GM19455 (cell line): ENCODE results near the gene BANF2.

Experiments
- ATAC-seq: cut with Tn5 transposase; IDR thresholded peaks from one replicate; pipeline ENCODE4 v1.9.1; 2021; ENCODE audit not compliant: unreplicated experiment

BANF2 gene

DNA sequence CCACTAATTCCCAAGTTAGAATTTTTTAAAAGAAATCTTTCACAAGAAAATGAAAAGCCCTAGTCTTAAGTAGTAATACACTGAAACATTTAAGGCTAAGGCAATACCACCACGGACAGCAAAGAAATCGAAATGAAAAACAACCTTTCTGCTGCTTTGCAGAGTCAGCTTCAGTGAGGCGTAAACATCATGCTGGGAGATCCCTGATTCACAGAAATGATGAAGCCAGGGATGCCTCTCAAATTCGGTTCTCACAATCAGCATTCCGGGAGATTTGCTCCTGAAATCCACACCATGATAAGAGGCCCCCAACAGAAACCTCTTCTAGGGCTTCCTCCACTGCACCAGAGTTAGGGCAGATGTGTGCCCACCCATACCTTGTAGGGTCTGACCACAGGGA lies 36.3 kb upstream of the BANF2 start:
- no peak for ATAC-seq

DNA sequence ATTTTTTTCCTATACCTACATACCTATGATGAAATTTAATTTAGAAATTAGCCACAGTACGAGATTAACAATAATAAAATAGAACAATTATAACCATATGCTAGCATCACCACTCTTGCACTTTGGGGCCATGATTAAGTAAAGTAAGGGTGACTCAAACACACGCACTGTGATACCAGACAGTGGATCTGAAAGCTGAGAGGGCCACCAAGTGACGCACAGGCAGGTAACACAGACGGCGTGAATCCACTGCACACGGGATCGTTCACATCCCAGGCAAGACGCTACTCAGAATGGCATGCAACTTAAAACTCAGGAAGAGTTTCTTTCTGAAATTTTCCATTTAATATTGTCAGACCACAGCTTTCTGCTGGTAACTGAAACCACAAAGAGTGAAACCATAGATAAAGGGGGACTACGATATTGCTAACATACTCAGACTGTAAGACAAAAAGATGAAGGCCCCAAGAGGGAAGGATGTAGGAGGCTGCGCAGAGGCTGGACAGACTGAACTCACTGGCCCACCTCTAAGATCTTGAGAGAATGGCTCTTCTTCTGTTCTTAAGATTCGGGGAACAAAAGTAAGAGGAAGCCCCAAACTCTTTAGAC lies 35.6 kb upstream of the BANF2 start:
- ATAC-seq = no peak

DNA sequence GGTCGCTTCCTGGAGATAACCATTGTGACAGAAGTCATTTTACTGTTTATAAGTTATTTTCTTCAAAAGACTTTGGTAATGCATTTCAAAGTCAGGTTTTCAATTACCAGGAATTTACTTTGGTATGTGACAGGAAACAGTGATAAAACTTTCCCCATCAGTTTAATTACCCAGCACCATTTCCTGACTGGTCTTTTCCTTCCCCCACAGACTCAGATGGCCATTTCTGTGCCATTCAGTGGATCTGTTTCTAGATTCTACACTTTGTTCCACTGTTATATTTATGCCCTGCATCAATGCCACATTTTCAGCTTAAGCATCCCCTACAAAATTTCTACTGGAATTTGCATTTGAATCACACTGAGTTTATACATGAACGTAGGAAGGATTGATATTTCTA lies 34.0 kb upstream of the BANF2 start:
- no peak for ATAC-seq

DNA sequence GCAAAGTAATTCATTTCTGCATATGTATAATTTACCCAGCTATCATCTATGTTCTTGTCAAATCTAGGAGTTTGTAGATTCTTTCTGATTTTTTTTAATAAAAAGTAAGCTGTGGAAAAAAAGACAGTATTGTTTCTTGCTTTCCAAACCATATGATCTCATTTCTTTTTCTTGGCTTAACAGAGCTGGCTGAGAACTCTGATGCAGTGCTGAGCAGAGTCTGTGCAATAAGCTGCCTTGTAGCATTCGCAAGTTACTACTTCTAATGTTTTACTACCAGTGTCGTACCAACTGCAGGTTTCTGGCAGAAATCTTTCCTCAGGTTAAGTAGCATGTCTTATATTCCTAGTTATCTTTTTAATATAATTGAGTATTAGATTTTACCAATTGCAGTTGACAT lies 33.3 kb upstream of the BANF2 start:
- no peak for ATAC-seq

DNA sequence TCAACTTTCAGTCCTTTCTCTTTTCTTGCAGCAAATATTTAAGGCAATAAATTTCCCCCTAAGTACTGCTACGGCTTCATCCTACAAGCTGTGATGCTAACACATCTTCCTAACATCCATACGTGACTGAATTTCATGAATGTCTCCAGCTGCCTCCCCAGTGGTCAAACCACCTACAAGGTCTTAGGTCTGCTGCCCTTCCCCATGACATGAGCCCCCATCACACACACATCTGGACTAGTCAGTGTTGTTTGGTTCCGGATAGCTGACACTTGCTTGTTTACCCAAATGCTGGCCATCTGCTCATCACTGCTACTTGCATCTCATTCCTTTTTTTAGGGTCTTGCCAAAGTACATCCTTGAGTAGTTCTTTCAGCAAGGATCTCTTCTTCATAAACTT lies 32.3 kb upstream of the BANF2 start:
- ATAC-seq = no peak

DNA sequence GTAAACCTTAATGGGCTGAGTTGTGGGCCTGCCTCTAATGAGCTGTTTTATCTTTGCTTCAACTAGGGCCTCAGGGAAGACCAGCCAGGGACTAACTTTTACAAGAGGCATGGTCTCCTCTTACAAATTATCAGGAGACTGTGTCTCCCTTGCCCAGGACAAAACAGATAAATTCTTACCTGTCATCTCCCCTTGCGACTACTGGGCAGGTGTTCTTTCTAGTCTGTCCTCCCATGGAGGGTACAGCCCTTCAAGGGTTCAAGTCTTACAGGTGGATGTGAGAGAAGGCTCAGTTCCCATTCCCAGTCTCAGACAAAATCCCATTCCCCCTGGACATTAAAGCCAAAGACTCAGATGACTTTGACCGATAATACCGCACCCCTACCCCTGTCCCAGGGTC lies 31.3 kb upstream of the BANF2 start:
- ATAC-seq = no peak

DNA sequence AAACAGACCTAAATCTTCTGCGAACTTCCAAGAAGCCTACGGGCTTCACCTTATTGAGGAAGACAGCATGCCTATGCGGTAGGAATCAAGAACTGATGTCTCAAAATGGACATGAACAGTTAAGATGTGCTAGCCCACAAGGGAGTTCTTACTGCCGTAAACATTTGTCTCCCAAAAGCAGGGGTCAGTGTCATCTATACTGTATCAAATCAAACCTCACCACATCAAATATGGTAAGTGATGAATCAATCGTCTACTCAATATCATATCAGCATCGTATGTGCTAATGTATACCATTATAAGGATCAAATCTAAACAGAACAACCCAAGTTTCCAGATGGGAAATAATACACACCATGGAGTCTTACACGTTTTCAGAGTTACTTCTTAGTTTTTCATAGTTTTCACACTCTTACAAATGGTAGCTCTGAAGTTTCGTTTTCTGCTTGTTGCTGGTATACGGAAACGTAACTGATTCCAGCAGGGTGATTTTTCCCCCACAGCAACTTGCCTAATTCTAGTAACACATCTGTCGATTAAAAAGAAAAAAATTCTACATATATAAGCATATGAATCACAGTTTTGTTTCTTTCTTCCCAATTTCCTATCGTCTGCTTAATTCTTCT lies 30.3 kb upstream of the BANF2 start:
- ATAC-seq = no peak

DNA sequence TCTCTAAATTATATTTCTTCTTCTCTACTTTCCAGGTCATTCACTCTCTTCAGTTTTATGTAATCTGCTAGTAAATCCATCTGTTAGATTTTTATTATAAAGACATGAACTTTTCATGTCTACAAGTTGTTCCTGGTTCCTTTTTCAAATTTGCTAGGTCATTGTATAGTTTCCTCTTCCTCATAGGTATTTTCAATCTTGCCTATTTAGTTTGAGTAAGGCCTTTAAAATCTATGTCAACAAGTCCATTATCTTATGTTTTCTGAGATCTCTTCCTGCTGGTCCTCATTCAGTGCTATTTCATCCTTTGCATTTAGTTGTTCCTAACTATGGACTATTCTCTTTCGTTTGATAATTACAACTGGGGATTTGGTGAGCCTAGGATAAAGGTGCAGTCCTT lies 28.8 kb upstream of the BANF2 start:
- ATAC-seq = no peak

DNA sequence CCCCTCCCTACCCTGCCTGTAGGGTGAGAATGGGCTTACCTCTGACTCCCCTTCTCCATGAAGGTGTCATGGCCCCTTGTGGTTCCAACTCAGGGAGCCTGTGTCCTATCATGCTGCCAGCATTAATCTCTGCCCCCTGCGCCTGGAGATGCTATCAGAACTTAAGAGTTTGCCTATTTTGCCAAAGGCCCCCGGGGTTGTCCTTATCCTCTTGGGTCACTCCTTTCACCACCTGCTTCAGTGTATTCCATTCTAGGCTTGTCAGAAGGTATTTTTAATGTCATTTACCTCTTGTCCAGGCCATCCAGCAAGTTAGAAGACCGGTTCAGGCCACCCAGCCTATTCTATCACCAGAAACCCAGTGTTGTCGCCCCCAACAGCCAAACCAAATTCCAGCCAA lies 28.2 kb upstream of the BANF2 start:
- ATAC-seq = no peak

DNA sequence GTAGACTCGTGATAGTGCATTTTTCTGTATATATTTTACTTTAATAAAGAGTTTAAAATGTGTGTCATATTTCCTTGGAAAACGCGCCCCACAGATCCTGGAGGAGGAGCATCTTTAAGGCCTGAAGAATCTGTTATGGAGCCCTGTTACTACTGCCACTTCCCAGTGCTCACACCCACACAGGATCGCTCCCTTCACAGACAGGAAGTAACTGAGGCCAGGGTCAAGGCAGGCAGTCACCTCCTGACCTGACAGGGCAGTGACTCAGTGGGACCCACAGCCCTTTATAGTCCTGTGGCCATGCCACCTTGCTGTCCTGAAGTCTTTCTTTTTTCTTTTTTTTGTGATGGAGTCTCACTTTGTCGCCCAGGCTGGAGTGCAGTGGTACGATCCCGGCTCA lies 26.7 kb upstream of the BANF2 start:
- ATAC-seq = no peak

DNA sequence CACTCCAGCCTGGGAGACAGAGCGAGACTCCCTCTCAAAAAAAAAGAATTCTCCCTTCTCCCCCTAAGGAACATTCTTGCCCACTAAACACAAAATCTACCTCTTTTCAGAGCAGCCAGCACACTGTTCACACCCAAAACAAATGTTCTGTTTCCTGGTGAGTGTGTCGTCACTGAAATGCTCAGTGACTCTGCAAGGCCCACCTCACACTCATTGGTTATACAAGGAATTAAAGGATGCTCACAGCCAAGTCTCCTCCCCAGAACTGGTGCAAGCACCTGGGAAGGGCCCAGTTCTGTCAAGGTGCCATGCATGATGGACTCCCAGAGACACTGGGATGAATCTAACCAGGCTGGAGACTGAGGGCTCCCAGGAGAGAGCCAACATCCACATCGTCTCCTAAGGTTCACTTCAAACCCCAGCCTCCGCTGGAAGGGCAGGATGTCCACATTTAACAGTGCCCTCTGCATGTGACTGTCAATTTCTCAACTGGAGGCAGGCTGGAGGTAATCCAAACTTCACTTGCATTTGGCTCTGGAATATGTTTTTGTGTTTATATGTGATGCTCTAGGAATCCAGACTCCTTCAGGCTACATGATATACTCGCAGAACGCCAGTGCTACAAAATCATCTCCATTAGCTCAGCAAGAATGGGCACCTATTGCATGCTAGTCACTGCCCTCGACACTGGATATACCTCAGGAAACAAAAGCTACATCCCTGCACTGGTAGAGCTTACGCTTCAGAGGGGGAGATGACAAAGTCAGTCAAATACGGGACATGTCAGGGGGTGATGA lies 24.8 kb upstream of the BANF2 start:
- ATAC-seq = no peak

DNA sequence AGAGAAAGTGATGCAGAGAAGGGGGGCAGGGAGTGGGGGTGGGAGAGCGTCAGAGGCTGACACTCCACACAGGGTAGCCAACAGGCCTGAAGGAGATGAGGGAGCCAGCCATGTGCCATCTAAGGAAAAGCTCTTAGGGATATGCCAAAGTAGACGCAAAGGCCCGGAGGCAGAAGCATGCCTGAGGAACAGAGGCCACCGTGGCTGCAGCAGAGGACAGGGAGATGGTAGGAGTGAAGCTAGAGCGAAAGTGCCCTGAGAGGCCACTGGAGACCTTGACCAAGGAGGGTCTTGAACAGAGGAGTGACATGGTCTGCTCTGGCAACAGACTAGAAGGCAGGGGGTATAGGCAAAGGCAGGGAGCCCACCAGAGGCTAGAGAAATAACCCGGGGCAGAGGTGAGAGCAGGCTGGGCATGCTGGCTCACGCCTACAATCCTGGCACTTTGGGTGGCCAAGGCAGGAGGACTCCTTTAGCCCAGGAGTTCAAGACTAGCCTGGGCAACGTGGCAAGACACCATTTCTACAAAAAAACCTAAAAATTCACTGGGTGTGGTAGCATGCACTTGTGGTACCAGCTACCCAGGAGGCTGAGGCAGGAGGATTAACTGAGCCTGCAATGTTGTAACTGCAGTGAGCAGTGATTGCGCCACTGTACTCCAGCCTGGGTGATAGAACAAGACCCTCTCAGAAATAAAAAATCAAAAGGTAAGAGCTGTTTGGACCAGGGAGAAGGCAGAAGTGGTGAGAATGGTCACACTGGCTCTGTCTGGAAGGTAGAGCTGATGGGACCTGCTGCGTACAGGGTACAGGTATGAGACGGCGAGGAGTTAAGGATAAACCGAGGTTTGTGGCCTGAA lies 24.0 kb upstream of the BANF2 start:
- no peak for ATAC-seq

DNA sequence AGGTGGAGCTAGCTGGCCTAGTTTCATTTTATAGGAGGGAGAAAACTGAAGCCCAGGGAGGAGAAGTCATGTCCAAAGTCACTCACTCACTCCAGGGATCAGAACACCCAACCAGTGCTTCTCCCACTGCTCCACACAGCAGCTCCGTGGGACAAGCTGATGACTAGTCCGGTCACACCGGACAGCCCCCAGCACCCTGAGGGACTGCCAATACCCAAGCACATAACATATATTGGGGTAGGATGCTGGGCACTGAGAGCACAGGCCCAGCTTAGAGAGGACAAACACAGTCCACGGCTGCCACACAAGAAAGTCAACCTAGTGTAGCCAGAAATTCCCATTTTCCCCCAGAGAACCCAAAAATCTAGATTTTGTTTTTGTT lies 23.4 kb upstream of the BANF2 start:
- no peak for ATAC-seq

DNA sequence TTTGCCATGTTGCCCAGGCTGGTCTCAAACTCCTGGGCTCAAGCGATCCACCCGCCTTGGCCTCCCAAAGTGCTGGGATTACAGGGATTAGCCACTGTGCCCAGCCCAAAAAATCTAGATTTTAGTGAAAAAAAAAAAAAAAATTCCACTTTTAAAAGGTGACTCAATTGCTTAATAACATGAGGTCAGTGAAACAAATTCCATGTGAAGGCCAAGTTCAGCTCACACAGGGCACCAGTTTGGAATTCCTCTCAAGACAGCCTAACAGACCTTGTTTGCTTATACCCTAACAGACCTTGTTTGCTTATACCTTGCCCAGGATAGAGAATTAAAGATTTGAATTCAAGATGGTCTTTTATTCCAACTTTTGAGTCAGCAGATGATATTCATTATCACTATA lies 22.8 kb upstream of the BANF2 start:
- ATAC-seq = no peak

DNA sequence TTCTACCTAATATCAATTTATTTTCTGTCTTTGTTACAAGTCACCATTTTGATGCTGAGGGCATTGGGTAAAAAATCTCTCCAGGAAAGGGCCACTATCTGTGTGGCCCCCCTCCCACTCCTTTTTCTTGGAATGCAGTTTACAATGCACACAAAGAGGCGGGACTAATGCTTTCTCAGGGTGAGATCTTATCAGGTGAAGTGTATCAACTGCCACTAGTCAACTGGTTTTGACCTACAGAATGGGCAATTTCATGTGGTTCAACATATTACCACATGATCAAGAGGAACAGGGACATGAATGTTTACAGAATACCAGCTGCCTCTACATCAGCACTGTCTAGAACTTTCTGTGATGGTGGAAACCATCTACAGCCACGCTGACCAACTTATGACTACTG lies 21.5 kb upstream of the BANF2 start:
- ATAC-seq = no peak

DNA sequence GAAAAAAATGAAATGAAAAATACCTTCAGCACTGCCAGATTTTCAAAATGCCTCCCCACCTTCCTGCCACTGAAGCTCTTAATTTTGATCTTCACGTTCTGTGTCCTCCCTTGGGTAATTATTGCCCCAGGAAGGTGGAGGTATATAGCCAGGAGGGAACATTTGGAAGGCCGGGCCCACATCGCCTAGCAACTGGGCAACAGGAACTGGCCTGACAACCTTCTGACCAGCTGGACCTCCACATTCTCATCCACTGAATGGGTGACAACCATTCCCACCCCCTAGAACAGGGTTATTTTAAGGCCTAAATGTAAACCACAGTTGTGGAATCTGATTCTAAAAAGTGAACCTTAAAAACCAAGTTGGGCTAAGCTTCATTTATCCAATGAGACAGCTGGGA lies 20.9 kb upstream of the BANF2 start:
- no peak for ATAC-seq

DNA sequence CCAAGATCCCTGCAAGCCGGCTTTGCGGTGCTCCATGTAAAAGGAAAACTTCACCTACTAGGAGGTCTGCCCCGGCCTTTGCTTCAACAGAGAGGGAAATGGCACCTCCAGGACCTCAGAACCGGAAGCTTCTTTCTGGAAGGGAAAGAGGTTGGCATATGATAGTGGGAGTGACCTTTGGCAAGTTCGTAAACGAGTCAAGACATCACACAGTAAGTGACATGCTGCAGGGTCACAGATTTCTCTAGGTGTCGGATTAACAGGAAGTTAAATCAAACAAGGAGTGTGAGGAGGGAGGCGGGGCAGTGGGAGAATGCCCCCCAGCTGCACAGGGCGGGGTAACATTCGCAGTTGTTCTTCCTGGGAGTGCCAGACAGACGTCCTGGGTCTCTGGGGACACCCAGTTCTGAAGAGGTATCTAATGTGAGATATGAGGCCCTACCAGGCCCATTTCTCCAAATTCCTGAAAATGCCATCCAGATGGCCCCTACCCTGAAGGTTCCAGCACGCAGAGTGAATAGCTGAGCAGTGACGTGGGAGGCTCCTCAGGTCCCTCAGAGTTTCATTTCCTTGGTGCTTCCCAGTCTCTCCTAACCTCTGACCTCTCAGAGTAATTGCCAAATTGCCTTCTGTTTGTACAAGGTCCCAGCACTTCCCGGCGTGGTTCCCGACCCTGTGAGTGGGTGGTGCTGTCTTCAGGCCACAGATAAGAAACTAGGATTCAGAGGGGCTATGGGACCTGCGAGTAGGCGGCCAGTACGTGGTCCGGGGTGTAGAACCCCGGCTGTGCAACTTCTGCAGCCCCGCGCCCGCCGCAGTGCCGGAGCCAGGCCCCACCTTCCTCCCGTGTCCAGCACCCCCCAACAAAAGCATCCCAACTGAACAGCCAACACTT lies 19.6 kb upstream of the BANF2 start:
- ATAC-seq = no peak

DNA sequence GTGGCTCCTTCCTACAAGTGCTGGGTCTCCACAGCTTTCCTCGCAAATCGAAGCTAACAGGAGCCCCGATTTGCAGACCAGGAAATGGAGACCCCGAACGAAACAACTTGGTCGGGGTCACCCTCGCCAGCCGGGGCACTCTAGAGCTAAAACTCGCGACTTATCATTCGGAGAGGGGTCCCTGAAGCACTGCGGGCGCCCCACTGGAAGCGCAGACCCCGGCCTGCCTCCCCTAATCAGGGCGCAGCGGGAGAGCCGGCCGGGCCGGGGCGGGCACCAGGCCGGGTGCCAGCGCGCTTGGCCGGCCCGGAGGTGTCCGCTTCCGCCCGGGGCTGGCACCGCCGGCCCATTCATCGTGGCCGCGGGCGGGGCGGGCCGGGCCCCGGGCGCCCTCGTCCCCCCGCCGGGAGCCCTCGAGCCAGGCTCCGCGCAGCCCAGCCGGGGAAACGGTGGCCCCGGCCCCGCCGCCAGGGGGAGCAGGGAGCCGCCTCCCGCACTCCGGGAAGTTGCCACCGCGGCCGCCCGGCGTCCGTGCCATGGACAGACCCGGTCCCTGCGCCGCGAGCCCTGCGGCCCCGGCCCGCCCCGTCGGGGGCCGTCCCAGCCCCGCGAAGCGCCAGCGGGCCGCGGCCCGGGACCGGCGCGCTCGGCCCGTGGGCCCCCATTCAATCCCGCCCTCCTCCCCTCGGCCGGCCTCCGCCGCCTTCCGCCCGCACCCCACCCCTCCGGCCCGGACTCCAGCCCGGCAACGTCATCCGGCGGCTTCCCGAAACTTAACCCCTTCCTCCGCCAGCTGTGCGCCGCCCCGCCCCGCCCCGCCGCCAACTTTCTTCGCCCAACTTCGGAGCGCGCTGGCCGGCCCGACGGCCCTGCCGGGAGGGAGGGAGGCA lies 18.7 kb upstream of the BANF2 start:
- peak; percentile 36 for ATAC-seq

DNA sequence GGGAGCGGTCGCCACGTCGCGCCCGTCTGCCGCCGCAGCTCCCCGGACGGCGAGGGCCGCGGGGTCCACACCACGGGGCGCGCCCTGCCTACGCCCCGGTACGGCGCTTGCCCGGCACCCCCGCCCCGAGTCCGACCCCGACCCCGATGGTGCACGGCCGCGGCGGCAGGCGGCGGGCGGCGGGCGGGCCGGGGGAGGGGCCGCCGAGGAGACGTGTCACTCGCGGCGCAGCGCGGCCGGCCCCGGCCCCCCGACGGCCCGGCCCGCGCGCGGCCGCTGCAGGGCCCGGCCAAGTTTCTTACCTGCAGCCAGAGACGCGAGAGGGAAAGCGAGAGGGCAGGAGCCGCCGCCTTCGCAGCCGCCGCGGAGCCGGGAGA lies 18.1 kb upstream of the BANF2 start:
- peak; percentile 19 for ATAC-seq
